ENCODE data around the gene TSC22D1.

The TSC22D1 gene

GRCh38 chr13:44436589-44437337 is 139.4 kb downstream of the TSC22D1 start:
- Histone ChIP-seq H3K27me3 (ENCODE audit: insufficient read depth, poor library complexity, severe bottlenecking) (no peaks in the 10 kb centered on the region), H3K4me1 (ENCODE audit: insufficient read depth, poor library complexity, severe bottlenecking) (peaks cover 23% of the 10 kb centered on the region), H3K36me3 (ENCODE audit: low read depth) (peaks cover 39% of the 10 kb centered on the region), H3K9me3 (ENCODE audit: severe bottlenecking) (no peaks in the 10 kb centered on the region), H3K27ac (ENCODE audit: poor library complexity, severe bottlenecking) (peak overlapping the region; percentile 89), H3K4me3 (ENCODE audit: severe bottlenecking) (peak overlapping the region; percentile 87)
- ATAC-seq (ENCODE audit: low read depth): peak; percentile 82
- TF ChIP-seq, protein P1, sequence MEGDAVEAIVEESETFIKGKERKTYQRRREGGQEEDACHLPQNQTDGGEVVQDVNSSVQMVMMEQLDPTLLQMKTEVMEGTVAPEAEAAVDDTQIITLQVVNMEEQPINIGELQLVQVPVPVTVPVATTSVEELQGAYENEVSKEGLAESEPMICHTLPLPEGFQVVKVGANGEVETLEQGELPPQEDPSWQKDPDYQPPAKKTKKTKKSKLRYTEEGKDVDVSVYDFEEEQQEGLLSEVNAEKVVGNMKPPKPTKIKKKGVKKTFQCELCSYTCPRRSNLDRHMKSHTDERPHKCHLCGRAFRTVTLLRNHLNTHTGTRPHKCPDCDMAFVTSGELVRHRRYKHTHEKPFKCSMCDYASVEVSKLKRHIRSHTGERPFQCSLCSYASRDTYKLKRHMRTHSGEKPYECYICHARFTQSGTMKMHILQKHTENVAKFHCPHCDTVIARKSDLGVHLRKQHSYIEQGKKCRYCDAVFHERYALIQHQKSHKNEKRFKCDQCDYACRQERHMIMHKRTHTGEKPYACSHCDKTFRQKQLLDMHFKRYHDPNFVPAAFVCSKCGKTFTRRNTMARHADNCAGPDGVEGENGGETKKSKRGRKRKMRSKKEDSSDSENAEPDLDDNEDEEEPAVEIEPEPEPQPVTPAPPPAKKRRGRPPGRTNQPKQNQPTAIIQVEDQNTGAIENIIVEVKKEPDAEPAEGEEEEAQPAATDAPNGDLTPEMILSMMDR (IDR thresholded peaks at IDR 0.05; ENCODE audit: poor library complexity, severe bottlenecking): no peak
- DNase-seq (ENCODE audit: low spot score): peak; percentile 93

GRCh38 chr13:44435919-44436510 is 140.1 kb downstream of the TSC22D1 start:
- ATAC-seq (ENCODE audit: low read depth) (no peak), DNase-seq (ENCODE audit: low spot score) (no peak)
- H3K4me3 ChIP-seq (ENCODE audit: severe bottlenecking): peak overlapping the region; percentile 87
- no peaks in the 10 kb centered on the region for H3K9me3 ChIP-seq (ENCODE audit: severe bottlenecking)
- H3K36me3 ChIP-seq (ENCODE audit: low read depth): peaks cover 39% of the 10 kb centered on the region
- TF ChIP-seq, protein P1 (IDR thresholded peaks at IDR 0.05; ENCODE audit: poor library complexity, severe bottlenecking): no peak
- H3K27ac ChIP-seq (ENCODE audit: poor library complexity, severe bottlenecking): peak overlapping the region; percentile 89
- H3K27me3 ChIP-seq (ENCODE audit: insufficient read depth, poor library complexity, severe bottlenecking): no peaks in the 10 kb centered on the region
- peaks cover 23% of the 10 kb centered on the region for H3K4me1 ChIP-seq (ENCODE audit: insufficient read depth, poor library complexity, severe bottlenecking)

DNA sequence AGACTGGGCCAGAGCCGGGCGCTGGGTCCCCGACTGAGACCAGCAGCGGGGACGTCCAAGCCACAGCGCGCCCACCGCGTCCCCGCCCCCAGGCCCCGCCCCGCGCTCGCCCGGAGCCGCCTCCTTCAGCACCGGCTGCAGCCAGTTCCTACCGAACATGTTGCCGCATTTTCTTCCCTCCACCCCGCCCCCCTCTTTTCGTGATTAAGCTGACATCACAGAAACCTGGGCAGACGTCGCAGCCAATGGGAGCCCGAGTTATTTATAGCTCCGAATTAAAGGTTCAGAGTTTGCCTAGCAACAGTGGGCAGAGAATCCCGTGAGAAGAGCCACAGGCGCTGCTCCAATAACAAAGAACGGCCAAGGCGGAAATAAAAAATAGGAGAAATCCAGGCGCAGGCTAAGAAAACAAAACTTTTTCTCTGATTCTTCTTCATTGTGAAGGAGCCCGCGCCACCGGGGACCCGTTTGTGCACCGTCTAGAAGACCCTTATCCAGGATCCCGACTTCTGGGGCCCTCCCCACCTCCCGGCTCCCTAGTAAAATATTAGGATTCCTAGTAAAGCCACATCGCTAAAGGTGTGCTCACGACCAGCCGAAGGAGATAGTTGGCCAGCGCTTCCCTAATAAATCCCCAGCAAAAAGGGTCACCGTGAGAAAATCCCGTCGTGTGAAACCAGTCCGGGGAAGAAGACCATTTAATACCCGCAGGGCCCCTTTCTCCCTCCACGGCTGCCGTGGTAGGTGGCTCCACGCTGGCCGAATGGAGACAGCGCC is 140.8 kb downstream of the TSC22D1 start:
- peak; percentile 37 for ATAC-seq (ENCODE audit: low read depth)
- peaks cover 23% of the 10 kb centered on the region for H3K4me1 ChIP-seq (ENCODE audit: insufficient read depth, poor library complexity, severe bottlenecking)

DNA sequence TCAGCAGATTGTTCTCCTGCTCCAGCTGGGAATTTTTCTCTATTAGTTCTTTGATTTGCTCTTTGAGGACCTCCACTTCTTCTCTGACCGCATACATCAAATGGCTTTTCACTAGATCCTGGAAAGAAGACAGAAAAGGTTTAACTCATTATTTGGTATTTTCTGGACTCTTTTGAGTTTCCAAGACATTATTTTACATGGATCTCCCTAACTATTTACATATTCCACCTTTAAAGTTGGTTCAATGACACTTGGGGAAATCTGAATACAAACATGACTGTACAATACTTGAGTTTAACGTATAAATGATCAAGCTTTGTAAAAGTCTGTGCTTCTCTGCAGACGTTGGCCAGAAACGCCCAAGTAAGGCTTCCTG is 141.4 kb downstream of the TSC22D1 start:
- no peaks in the 10 kb centered on the region for H3K9me3 ChIP-seq (ENCODE audit: severe bottlenecking)
- DNase-seq (ENCODE audit: low spot score) (no peak), ATAC-seq (ENCODE audit: low read depth) (no peak)
- no peaks in the 10 kb centered on the region for H3K27me3 ChIP-seq (ENCODE audit: insufficient read depth, poor library complexity, severe bottlenecking)
- H3K4me1 ChIP-seq (ENCODE audit: insufficient read depth, poor library complexity, severe bottlenecking): peaks cover 23% of the 10 kb centered on the region
- peaks cover 39% of the 10 kb centered on the region for H3K36me3 ChIP-seq (ENCODE audit: low read depth)
- TF ChIP-seq, protein P1 (IDR thresholded peaks at IDR 0.05; ENCODE audit: poor library complexity, severe bottlenecking): no peak
- H3K27ac ChIP-seq (ENCODE audit: poor library complexity, severe bottlenecking): peak overlapping the region; percentile 89
- peak overlapping the region; percentile 87 for H3K4me3 ChIP-seq (ENCODE audit: severe bottlenecking)

More for the DNA sequence above, 140.8 kb downstream of the TSC22D1 start:
- TF ChIP-seq, protein P1 (IDR thresholded peaks at IDR 0.05; ENCODE audit: poor library complexity, severe bottlenecking): no peak
- Histone ChIP-seq H3K27me3 (ENCODE audit: insufficient read depth, poor library complexity, severe bottlenecking) (no peaks in the 10 kb centered on the region), H3K4me3 (ENCODE audit: severe bottlenecking) (peak overlapping the region; percentile 87), H3K36me3 (ENCODE audit: low read depth) (peaks cover 39% of the 10 kb centered on the region), H3K9me3 (ENCODE audit: severe bottlenecking) (no peaks in the 10 kb centered on the region), H3K27ac (ENCODE audit: poor library complexity, severe bottlenecking) (peak overlapping the region; percentile 89)
- DNase-seq (ENCODE audit: low spot score): peak; percentile 96
